GM19452 (cell line): ENCODE data around the gene POLR3A.
"Not testable (repeated sequence)": the region's sequence is repeated elsewhere in the genome, so short reads cannot be mapped to it uniquely, and the experiment has no call there.

ENCODE experiments used
- ATAC-seq: cut with Tn5 transposase; IDR thresholded peaks from one replicate; pipeline ENCODE4 v1.9.1; 2021; ENCODE audit not compliant: unreplicated experiment

Gene POLR3A

DNA sequence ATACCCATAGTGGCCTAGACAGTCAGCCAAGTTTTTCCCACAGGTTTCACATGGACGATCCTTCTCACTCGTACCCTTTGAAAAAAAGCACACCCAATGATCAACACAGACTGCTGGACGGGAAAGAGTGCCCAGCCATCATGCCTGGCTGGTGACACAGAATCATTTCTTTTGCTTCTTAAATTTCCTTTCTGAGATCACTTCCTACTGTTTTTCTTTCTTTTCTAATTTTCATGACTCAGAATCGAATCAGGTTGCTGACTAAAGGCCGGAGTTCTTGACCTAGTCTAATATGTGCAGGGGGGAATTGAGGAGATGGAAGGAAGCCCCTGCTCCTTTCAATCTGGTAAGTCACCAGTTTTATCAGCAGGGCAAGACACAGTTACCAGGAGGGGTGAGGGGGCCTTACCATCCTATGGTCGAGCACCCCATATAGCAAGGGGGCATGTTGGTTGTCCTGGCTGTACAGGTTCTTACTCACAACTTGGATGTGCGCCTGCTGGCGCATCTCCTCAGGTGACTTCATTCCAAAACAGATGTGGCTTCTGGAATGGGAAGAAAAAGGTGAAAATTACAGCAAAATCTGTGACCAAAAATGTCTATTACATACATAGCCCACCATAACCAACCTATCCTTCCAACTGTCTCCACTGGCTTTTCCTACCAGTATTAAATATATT, 3.5 kb downstream of the POLR3A start:
- ATAC-seq, result no peak

DNA sequence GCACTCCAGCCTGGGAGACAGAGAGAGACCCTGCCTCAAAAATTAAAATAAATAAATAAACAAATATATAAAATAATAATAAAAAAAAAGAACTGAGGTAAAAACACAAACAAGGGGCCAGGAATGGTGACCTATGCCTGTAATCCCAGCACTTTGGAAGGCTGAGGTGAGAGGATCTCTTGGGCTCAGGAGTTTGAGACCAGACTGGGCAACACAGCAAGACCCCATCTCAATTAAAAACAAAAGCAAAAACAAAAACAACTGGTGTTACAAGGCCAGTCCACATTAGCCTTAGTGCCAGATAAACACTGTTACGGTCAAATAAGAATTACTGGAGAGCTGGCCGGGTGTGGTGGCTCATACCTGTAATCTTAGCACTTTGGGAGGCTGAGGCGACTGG, 5.6 kb downstream of the POLR3A start:
- no peak for ATAC-seq

DNA sequence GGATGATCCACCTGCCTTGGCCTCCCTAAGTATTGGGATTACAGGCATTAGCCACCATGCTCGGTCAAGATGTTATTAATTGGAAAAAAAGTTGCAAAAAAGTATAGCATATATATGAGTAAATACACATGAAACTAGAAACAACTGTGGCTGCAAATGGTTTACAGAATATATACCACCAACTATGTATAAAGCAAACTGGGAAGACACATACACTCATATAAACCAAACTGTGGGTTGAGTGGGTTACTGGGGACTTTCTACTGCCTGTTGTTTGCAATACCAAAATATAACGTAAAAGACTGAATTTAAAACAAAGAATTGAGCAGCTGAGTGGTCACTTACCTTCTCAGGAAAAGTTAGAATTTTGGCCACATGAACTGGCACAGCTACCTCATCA, 8.1 kb downstream of the POLR3A start:
- no peak for ATAC-seq

DNA sequence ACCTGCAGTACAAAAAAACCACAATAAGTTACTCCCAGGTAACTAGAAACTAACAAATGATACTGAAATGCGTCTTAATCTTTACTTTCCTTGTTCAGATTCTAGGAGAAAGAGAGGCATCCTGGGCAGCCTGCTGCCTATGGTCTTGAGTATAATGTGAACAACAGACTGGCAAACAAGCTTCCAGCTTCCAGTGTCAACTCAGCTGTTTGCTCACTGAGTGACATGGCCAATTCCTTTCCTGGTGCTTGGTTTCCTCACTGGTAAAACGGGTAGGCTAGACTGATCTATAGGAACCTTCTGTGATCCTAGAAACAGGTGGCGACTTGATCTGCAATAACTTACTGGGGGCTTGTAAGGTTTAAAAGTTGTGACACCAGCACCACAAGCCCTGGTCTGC, 10.1 kb downstream of the POLR3A start:
- ATAC-seq, result no peak

DNA sequence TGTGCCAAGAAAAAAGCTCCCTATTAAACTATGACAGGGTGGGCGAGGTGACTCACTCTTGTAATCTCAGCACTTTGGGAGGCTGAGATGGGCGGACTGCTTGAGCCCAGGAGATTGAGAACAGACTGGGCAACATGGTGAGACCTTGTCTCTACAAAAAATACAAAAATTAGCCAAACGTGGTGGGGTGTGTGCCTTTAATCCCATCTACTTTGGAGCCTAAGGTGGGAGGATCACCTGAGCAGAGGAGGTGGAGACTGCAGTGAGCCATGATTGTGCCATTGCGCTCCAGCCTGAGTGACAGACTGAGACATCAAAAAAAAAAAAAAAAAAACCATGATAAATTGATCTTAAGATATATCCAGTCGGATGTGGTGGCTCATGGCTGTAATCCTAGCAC, 11.5 kb downstream of the POLR3A start:
- ATAC-seq, result no peak

DNA sequence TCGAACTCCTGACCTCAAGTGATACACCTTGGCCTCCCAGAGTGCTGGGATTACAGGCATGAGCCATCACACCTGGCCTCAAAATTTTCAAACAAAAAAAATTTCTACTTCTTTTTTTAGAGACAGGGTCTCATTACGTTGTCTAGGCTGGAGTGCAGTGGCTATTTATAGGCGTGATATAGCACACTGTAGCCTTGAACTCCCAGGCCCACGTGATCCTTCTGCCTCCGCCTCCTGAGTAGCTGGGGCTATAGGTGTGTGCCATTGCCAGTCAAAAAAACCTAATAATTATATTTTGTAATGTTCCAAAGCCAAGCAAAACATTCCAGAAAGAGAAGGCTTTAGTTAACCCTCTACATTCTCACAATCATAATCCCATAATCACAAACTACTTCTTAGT, 13.8 kb downstream of the POLR3A start:
- no peak for ATAC-seq

DNA sequence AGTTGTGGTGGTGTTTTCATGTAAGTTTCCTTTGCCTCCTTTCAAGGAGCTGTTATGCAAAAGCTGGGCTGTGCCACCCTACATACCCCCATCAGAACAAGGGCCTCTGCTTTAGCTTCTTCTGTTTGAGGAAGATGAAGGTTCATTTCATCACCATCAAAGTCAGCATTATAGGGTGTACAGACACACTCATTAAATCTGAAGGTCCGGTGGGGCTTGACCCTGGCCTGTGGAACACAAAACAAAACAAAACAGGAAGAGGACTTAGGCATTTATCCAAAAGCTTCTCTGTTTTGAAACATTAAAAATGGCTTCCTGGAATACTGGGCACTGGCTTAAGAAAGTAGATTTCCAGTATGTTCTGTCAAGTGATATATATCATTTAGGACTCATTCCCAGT, 15.8 kb downstream of the POLR3A start:
- ATAC-seq, result no peak

DNA sequence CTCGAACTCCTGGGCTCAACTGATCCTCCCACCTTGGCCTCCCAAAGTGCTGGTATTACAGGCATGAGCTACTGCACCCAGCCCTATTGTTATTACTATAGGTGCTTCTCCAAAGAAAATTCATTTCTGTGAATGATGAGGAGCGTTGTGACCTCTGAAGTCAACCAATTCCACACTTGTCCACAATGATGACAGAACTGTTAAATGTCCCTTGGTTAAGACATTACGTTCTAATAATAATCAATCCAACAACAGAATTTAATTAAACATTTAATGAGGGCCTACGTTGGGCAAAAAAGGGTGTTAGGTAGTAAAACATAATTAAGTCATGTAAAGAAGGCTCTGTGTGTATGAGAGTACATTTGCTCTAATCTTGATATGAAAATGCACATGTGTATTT, 18.2 kb downstream of the POLR3A start:
- ATAC-seq, result no peak

DNA sequence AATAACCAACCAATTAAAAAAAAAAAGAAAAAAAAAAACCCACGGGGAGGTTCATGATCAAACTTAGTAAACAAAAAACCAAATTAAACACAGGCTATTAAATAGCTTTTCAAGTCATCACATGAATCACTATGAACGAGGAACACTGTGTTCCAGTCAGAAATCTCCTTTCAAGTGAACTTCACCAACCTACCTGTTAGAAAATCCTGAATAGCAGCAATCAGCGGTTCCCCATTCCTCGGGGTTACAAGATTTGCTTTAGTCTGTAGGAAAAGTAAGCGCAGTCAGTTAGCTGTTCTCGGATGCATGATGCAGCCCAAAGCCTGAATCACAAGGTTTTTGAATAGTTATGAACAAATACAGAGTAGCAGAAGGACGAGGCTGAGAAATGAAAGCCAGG, 19.0 kb downstream of the POLR3A start:
- ATAC-seq, result no peak

DNA sequence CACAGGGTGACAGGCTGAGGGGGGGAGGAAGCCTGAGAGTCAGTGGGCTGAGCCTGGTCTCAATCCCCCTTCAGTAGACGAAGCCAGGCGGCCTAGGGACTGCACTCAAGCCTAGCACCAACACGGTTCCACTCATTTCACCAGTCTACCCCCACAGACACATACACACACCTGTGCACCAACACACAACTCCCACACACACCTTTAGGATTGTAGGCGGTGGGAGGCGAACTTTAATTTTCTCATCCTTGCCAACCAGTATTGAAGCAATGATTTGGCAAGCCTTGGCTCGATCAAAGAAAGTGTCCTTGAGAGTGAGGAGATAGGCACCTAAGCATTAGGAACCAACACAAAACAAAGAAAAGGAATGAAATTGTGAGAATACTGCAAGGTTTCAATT, 19.7 kb downstream of the POLR3A start:
- no peak for ATAC-seq

DNA sequence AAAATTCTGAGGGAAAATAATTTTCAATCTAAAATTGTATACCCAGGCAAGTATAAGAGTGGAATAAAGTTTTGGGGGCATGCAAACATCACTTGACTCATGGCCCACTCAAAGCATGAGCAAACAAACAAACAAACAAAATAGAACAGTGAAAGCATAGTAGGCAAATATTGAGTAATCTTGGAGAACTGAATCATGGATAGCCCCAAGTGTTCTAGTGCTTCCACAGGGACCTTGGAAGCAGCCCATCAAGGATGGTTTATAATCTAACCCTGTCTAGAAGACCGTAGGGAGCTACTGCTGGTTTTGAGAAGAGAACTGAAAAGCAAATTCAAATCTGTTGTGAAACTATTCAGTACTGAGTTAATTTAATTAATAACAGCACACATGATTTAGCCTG, 22.1 kb downstream of the POLR3A start:
- no peak for ATAC-seq

DNA sequence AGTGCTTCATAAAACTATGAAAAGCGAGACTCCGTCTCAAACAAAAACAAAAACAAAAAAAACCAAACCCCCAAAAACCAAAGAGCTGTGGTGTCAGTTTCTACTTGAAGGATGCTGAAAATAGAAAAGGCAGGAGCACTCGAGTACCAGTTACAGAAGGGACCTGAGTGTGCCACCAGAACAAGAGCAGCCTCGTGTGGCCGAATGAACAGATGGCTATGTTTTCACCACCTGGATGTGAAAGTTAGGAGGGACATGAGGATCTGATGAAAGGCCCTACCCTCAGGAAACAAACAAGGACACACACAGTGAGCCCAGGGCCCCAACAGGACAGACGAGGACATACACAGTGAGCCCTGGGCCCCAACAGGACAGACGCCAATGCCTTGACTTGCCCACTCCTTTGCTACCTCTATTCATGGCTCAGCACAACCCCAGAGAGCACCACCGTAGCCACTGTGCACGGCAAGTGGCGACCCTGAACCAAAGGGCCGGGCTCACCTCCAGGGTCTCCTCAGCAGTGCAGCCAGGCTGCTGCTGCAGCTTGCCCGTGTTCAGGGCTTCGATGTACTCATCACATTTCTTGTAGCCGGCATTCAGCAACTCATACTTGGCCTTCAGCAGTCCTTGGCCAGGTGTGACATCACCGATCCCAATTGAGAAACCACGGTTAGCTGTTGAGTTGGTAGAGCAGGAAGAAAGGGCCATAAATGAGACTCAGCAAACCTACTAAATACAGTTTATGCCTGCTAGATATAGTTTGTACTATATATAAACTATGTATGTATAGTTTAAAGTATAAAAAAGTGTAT, 24.9 kb downstream of the POLR3A start:
- no peak for ATAC-seq

DNA sequence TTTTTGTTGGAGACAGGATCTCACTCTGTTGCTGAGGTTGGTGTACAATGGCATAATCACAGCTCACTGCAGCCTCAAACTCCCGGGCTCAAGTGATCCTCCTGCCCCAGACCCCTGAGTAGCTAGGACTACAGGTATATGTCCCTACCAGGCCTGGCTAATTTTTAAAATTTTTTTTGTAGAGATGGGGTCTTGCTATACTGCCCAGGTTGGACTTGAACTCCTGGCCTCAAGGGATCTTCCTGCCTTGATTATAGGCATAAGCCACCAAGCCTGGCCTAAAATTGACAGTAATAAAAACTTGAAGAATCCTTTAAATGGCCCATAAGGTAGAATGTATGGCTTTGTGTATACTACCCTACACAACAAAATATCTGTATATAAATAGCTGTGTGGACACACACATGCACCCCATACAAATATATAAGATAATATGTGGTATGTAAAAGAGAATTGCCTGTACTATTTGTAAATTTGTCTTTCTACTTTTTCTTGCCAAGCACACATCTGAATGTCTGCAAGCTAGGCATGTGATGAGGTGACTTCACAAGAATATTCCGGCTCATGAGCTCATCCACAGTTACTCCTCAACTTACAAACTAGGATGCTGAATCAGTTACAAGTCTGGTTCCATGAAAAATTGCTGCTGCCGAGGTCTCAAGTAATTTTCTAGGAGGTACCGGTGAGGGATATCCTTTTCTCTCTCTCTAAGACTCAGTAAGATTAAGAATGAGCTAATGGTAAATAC, 26.6 kb downstream of the POLR3A start:
- ATAC-seq, result no peak

DNA sequence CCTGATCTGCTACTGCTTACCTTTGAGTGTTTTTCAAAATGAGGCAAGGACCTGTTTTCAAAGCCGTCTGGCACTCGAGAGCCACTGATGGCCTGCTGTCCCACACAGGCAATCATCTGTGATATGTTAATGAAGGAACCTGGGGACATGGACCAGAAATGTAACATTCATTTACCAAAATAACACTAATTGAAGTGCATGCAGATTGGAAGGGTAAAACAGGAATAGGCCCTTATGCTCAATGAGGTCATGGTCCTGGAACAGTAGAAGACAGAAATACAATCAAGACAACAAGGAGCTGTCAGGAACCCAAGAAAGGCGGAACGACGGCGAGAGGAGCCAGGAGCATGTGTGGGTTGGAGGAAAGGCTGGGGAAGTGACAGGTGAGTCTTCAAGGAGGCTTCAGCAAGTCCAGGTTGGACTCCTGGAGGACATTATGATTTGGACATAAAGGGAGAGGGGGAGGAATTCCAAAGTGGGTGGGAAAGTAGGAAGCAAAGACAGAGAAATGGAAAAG, 28.3 kb downstream of the POLR3A start:
- ATAC-seq, result no peak

DNA sequence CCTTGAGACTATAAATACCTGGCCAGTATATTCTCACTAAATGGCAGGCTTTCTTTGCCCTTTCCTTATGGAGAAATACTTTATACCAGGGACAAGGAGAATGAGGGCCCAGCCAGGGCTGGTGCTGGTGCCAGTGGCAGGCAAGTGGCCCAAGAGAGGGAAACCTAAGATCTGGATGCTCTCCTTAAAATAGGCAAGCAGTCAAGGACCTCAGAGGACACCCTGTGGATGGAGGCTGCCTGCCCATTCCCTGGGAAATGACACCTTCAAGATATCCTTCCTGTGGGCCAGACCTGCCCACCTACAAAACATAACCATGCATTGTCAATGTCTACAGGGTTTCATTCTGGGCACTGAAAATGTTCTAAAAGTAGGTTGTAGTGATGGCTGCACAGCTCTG, 29.1 kb downstream of the POLR3A start:
- ATAC-seq, result no peak

DNA sequence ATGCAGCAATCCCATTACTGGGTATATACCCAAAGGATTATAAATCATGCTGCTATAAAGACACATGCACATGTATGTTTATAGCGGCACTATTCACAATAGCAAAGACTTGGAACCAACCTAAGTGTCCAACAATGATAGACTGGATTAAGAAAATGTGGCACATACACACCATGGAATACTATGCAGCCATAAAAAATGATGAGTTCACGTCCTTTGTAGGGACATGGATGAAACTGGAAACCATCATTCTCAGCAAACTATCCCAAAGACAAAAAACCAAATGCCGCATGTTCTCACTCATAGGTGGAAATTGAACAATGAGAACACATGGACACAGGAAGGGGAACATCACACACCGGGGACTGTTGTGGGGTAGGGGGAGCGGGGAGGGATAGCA, 30.5 kb downstream of the POLR3A start:
- ATAC-seq, result not testable (repeated sequence)

DNA sequence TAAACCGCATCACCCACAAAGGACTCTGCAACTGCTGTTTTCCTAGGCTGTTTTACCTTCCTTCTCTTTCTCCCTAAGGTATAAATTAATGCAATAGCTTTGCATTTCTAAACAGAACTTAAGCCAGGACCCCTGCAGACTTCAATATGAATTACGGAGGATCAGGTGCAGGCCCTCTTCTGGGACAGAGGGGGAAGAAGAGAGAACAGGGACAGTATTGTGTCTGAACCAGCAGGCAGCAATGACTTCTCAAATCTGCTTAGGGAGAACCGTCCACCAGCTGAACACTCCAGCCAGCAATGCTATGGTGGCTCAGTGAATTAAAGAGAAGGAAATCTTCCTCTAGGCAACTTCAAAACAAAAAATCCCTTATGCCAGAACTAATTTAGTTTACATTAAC, 35.7 kb downstream of the POLR3A start:
- ATAC-seq, result no peak

DNA sequence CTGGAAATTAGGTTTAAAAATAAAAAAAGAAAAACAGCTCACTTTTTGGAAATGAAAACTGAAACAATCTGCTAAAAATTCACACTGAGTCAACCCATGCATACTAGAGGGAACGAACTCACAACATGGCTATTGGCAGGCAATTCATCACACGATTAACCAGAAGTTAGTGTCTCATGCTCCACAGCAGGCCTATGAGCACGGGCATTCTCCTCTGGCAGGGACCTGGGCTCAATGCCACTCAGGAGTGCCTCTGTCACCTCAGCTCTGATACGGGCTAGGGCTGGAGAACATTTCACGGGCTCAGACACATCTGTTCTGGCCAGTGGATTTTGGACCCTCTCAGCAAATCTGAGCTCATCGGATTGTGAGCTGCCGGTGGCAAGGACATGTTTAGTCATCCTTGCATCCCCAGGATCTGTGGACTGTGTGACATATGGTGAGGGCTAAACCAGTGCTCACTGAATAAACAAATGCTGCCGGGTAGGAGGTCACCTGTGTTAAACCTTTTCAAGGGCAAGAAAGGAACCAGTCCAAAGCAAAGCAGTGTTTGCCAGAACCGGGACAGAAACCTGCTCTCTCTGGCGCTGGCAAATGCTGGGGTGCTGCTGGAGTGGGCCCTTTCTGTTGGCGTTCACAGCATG, 40.1 kb downstream of the POLR3A start:
- ATAC-seq, result no peak

DNA sequence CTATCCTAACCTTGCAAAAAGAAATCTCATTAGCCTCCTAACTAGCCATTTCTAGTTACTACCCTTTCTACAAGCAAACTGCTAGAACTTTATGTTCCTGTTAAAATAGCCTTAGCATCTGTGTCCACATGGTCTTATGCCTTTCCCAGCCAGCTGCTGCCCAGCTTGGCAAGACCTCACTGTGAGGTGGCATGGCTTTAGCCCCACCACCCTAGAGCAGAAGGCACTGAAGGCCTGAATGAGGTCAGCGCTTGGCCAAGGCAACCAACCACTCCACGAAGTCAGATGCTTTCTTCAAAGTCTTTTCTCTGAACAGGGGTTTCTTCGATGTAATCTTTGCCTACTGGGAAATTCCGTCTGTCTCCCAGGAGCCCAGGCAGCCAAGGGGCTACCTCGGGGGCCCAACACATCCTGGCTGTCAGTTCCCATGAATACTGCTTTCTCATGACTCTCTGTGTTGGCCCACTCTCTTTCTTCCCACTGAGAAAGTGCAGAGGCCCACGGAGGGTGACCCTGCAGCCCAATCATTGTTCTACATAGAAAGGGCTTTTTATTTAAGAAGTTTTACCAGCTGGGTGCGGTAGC, 41.6 kb downstream of the POLR3A start:
- ATAC-seq, result no peak

DNA sequence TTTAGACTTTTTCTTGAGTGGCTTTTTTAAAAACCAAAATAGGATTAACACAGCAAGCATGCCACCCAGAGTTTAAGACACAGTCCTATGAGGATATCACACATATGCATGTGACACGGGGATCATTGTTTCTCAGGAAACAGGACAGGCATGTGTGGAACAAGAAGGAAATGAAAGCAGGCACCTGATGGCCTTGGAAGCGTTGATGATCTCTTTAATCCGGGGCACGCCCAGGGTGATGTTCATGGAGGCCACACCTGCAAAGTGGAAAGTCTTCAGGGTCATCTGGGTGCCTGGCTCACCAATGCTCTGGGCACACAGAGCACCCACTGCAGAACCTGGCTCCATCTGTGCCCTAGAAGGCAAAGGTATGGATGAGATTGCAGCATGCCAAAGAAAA, 44.3 kb downstream of the POLR3A start:
- ATAC-seq, result no peak
